Embryonic facial prominence (tissue), 1 donor: ENCODE measurements around the gene NPHP4.

Source experiments
- DNase-seq: peaks from one replicate; pipeline ENCODE4 v3.0.0-alpha.2; 2016; ENCODE audit errors: extremely low spot score

NPHP4 gene

GRCh38 chr1:6004412-6005123 is 12.3 kb upstream of the NPHP4 start:
- no peak for DNase-seq

- no peak for DNase-seq
These were observed 11.6 kb upstream of the NPHP4 start for GRCh38 chr1:6003568-6004411.

- DNase-seq = no peak
These were observed 10.7 kb upstream of the NPHP4 start for GRCh38 chr1:6002714-6003501.

- no peak for DNase-seq
These were observed 9.9 kb upstream of the NPHP4 start for GRCh38 chr1:6001992-6002576.

GRCh38 chr1:6000444-6001288 is 8.4 kb upstream of the NPHP4 start:
- DNase-seq = no peak

- no peak for DNase-seq
These were observed 7.7 kb upstream of the NPHP4 start for GRCh38 chr1:5999711-6000443.

- no peak for DNase-seq
These were observed 6.7 kb upstream of the NPHP4 start for GRCh38 chr1:5998906-5999301.

- DNase-seq = no peak
These were observed 6.1 kb upstream of the NPHP4 start for GRCh38 chr1:5998051-5998905.

GRCh38 chr1:5997316-5997715 is 5.1 kb upstream of the NPHP4 start:
- DNase-seq = no peak

- no peak for DNase-seq
These were observed 4.5 kb upstream of the NPHP4 start for GRCh38 chr1:5996641-5997270.

GRCh38 chr1:5995871-5996630 is 3.8 kb upstream of the NPHP4 start:
- no peak for DNase-seq

GRCh38 chr1:5994713-5995621 is 2.7 kb upstream of the NPHP4 start:
- DNase-seq = no peak

GRCh38 chr1:5993556-5994491 is 1.6 kb upstream of the NPHP4 start:
- DNase-seq = no peak

GRCh38 chr1:5992814-5993555 is 760 bp upstream of the NPHP4 start:
- peak; percentile 10 for DNase-seq

- DNase-seq = no peak
These were observed 722 bp downstream of the NPHP4 start for GRCh38 chr1:5991381-5992025.
